GM21786 (cell line): ENCODE results near the gene TNFSF12.

Experiments
- ATAC-seq: cut with Tn5 transposase; IDR thresholded peaks from one replicate; pipeline ENCODE4 v1.9.1; 2021; ENCODE audit not compliant: unreplicated experiment

The TNFSF12 gene

GRCh38 chr17:7548585-7549400, at the start of gene TNFSF12:
Gene TNFSF12, plus strand, starts transcription at chr17:7549058. Its CDS starts 96 bp downstream, at chr17:7549154.
- no peak for ATAC-seq

GRCh38 chr17:7499161-7499560, 49.7 kb upstream of the TNFSF12 start:
- ATAC-seq = no peak

- no peak for ATAC-seq
Observed at GRCh38 chr17:7501729-7502128, 47.1 kb upstream of the TNFSF12 start.

- ATAC-seq = no peak
Observed at GRCh38 chr17:7502171-7502847, 46.5 kb upstream of the TNFSF12 start.

- ATAC-seq = no peak
Observed at GRCh38 chr17:7502987-7503386, 45.9 kb upstream of the TNFSF12 start.

- ATAC-seq = no peak
Observed at GRCh38 chr17:7503521-7503920, 45.3 kb upstream of the TNFSF12 start.

GRCh38 chr17:7508145-7508544, 40.7 kb upstream of the TNFSF12 start:
- no peak for ATAC-seq

- ATAC-seq = no peak
Observed at GRCh38 chr17:7508846-7509245, 40.0 kb upstream of the TNFSF12 start.

- no peak for ATAC-seq
Observed at GRCh38 chr17:7509937-7510336, 38.9 kb upstream of the TNFSF12 start.

GRCh38 chr17:7511108-7511507, 37.8 kb upstream of the TNFSF12 start:
- no peak for ATAC-seq

GRCh38 chr17:7512105-7512504, 36.8 kb upstream of the TNFSF12 start:
- ATAC-seq = no peak

- no peak for ATAC-seq
Observed at GRCh38 chr17:7512824-7513540, 35.9 kb upstream of the TNFSF12 start.

GRCh38 chr17:7513850-7514419, 34.9 kb upstream of the TNFSF12 start:
- ATAC-seq = no peak

- ATAC-seq = no peak
Observed at GRCh38 chr17:7515911-7516610, 32.8 kb upstream of the TNFSF12 start.

GRCh38 chr17:7523033-7523432, 25.8 kb upstream of the TNFSF12 start:
- no peak for ATAC-seq

- ATAC-seq = no peak
Observed at GRCh38 chr17:7528842-7529241, 20.0 kb upstream of the TNFSF12 start.

GRCh38 chr17:7530023-7530900, 18.6 kb upstream of the TNFSF12 start:
- no peak for ATAC-seq

GRCh38 chr17:7538050-7538449, 10.8 kb upstream of the TNFSF12 start:
- ATAC-seq = no peak

GRCh38 chr17:7538891-7539545, 9.8 kb upstream of the TNFSF12 start:
- no peak for ATAC-seq
